ENCODE measurements around the gene ELMO1. TPM values are rescaled to one million over a fixed set of nuclear protein-coding genes. Genes with fewer than 3 reads are reported as not detected.

Gene ELMO1
- total RNA-seq, 2 experiments from 2014 or later, result 129 to 137 TPM

GRCh38 chr7:37452346-37452745 lies 3.7 kb upstream of the ELMO1 start:
- Mint-ChIP-seq H3K4me1 (ENCODE audit: low read depth) (peaks cover 14% of the 10 kb centered on the region), H3K9me3 (no peaks in the 10 kb centered on the region), H3K4me3 (no peak overlapping the region), H3K36me3 (ENCODE audit: low read depth) (peaks cover 8% of the 10 kb centered on the region), H3K27ac (no peak overlapping the region), H3K27me3 (ENCODE audit: low read depth) (no peaks in the 10 kb centered on the region)
- intact Hi-C loops (cut with micrococcal nuclease), result loop anchor here (10.0 kb wide), 1 partner anchor 382 kb away; no protein-coding TSS in a partner anchor
- CTCF ChIA-PET, result interaction anchor here (1.5 to 2.8 kb wide), 2 partner anchors 41 to 43 kb away, joined by 4 to 13 read pairs; no protein-coding TSS in a partner anchor
- DNase-seq, result no peak

DNA sequence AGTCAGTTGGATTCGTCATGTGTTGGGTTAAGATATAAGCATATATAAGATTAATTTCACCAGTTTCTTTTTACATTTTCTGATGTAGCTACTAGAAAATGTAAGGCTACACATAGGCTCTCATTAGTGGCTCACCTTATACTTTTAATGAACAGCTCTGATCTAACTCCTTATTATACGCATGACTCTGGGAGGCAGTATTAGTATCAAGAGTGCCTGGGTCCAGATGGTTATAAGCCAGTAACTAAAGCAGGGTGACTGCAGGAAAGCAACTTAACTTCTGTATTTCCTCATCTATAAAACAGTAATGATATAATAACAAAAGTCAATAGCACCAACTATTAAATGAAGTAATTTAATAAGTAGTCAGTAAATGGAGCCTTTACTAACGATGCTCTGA lies 1.4 kb upstream of the ELMO1 start:
- intact Hi-C loops (cut with micrococcal nuclease), result loop anchor here (10.0 kb wide), 1 partner anchor 385 kb away; no protein-coding TSS in a partner anchor

DNA sequence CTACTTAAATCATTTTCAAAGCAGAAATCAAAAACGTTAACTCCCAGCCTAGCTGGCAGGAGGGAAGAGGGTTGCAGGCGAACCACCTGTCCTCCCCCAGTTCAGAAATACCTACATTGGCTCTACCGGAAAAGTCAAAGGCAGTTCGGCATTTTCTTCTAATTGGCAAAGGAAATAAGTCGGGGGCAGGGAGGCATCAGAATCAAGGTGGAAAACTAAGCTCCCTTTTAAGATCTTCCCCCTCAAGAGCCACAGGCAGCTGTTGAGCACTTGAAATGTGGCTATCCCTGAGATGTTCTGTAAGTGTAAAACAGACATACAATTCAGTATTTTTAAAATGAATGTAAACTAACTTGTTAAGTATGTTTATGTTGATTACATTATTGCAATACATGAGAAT lies 957 bp upstream of the ELMO1 start:
- intact Hi-C loops (cut with micrococcal nuclease), result loop anchor here (1.0 to 10.0 kb wide), 12 partner anchors 17 to 1755 kb away; partner anchors contain the start of genes EEPD1, HERPUD2 and STARD3NL
- Mint-ChIP-seq H3K9me3 (no peaks in the 10 kb centered on the region), H3K4me1 (ENCODE audit: low read depth) (peaks cover 38% of the 10 kb centered on the region), H3K27me3 (ENCODE audit: low read depth) (no peaks in the 10 kb centered on the region), H3K27ac (peak overlapping the region; percentile 95), H3K4me3 (peak overlapping the region; percentile 94), H3K36me3 (ENCODE audit: low read depth) (peaks cover 20% of the 10 kb centered on the region)
- CTCF ChIA-PET, result interaction anchor here (0.6 to 3.9 kb wide), 20 partner anchors 10 to 384 kb away, joined by 3 to 34 read pairs (median 5); no protein-coding TSS in a partner anchor
- no peak for DNase-seq

More for the DNA sequence above, 1.4 kb upstream of the ELMO1 start:
- Mint-ChIP-seq H3K36me3 (ENCODE audit: low read depth) (peaks cover 16% of the 10 kb centered on the region), H3K27me3 (ENCODE audit: low read depth) (no peaks in the 10 kb centered on the region), H3K9me3 (no peaks in the 10 kb centered on the region), H3K27ac (no peak overlapping the region), H3K4me1 (ENCODE audit: low read depth) (peaks cover 34% of the 10 kb centered on the region), H3K4me3 (peak overlapping the region; percentile 16)
- CTCF ChIA-PET, result interaction anchor here (0.6 to 3.9 kb wide), 16 partner anchors 23 to 1009 kb away, joined by 3 to 34 read pairs (median 5); no protein-coding TSS in a partner anchor
- no peak for DNase-seq

GRCh38 chr7:37448011-37448635 lies 541 bp downstream of the ELMO1 start:
- peak; percentile 36 for DNase-seq
- CTCF ChIA-PET, result interaction anchor here (0.6 to 3.9 kb wide), 18 partner anchors 9 to 385 kb away, joined by 3 to 34 read pairs (median 4); no protein-coding TSS in a partner anchor
- H3K36me3 Mint-ChIP-seq (ENCODE audit: low read depth), result peaks cover 26% of the 10 kb centered on the region
- H3K27ac Mint-ChIP-seq, result peak overlapping the region; percentile 95
- H3K27me3 Mint-ChIP-seq (ENCODE audit: low read depth), result no peaks in the 10 kb centered on the region
- H3K4me3 Mint-ChIP-seq, result peak overlapping the region; percentile 94
- H3K4me1 Mint-ChIP-seq (ENCODE audit: low read depth), result peaks cover 52% of the 10 kb centered on the region
- H3K9me3 Mint-ChIP-seq, result no peaks in the 10 kb centered on the region
- intact Hi-C loops (cut with micrococcal nuclease), result loop anchor here (2.0 to 10.0 kb wide), 7 partner anchors 163 to 1753 kb away; partner anchors contain the start of genes EEPD1, HERPUD2 and STARD3NL

DNA sequence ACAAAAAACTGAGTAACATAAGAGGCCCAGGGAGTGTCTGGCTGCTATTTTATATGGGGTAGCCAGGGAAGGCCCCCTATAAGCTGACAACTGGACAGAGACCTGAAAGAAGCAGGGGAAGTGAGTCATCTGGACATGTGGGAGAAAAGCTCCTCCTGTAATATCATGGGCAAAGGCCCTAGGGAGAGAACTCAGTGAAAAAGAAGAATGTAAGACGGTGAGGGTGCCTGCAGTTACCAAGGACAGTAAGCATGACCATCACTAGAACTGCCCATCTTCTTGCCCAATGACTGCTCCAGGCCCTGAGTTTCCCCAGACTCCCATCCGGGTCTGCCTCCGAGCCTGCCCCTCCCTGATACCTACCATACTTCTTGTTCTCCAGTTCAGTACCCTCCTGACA lies 2.3 kb downstream of the ELMO1 start:
- Mint-ChIP-seq H3K4me3 (peak overlapping the region; percentile 94), H3K9me3 (no peaks in the 10 kb centered on the region), H3K36me3 (ENCODE audit: low read depth) (peaks cover 30% of the 10 kb centered on the region), H3K27ac (peak overlapping the region; percentile 95), H3K4me1 (ENCODE audit: low read depth) (peaks cover 69% of the 10 kb centered on the region), H3K27me3 (ENCODE audit: low read depth) (no peaks in the 10 kb centered on the region)
- intact Hi-C loops (cut with micrococcal nuclease), result loop anchor here (1.0 to 10.0 kb wide), 7 partner anchors 36 to 1752 kb away; partner anchors contain the start of genes EEPD1, HERPUD2 and STARD3NL
- CTCF ChIA-PET, result interaction anchor here (1.0 to 3.9 kb wide), 7 partner anchors 10 to 96 kb away, joined by 3 to 34 read pairs (median 6); no protein-coding TSS in a partner anchor
- DNase-seq, result no peak

DNA sequence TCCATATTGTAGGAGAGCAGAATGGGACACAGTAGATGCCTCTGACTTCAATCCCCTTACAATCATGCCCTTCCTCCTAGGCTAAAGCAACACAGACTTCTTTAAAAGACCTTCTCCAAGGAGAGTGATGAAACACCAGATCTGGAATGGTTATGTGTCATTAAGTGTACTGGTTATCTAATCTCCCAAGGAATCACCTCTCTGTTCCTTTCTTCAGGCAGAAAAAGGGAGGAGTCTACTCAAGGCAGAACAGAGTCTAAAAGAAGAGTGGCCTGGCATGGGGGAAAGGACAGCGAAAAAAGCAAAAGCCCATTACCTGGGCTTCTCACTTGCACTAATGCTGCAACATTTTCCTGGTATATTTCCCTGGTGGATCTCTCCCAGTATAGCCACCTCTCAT lies 2.9 kb downstream of the ELMO1 start:
- intact Hi-C loops (cut with micrococcal nuclease), result loop anchor here (1.0 to 10.0 kb wide), 8 partner anchors 35 to 1751 kb away; partner anchors contain the start of genes EEPD1, HERPUD2 and STARD3NL
- no peak for DNase-seq
- CTCF ChIA-PET, result interaction anchor here (1.2 to 2.2 kb wide), 2 partner anchors 91 to 94 kb away, joined by 3 to 10 read pairs; no protein-coding TSS in a partner anchor
- H3K27ac Mint-ChIP-seq, result peak overlapping the region; percentile 95
- no peaks in the 10 kb centered on the region for H3K9me3 Mint-ChIP-seq
- H3K4me3 Mint-ChIP-seq, result no peak overlapping the region
- peaks cover 75% of the 10 kb centered on the region for H3K4me1 Mint-ChIP-seq (ENCODE audit: low read depth)
- H3K27me3 Mint-ChIP-seq (ENCODE audit: low read depth), result no peaks in the 10 kb centered on the region
- H3K36me3 Mint-ChIP-seq (ENCODE audit: low read depth), result peaks cover 30% of the 10 kb centered on the region

DNA sequence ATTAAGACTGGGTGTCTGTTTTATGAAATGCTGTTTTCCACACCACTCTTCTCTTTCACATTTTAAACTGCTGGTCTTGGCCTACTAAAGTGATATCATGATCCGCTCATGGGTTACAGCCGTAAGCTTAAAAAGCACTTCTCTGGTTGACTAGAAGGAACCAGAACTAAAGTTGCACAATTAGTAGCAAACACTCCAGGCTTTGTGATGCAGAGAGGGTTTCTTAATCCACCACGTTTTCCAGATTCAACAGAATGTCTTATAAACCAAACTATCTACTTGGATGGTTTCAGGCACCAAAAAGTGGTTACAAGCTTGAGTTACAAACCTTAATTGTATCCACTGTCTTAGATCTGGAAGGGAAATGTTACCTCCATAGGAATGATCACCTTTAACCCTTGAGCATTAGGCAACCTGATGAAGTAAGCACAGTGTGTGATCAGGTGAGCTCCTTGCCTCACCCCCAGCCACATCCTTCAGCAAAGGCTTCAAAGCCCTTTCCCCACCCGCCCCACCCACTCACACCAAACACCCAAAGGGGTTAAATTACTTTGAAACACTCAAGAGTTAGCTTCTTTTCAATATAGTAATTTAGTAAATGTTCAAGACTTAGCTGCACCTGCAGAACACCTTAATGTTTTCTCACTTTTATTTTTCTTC lies 3.5 kb downstream of the ELMO1 start:
- CTCF ChIA-PET, result interaction anchor here (1.0 to 2.2 kb wide), 3 partner anchors 85 to 94 kb away, joined by 3 to 10 read pairs (median 3); no protein-coding TSS in a partner anchor
- peak overlapping the region; percentile 95 for H3K27ac Mint-ChIP-seq
- H3K27me3 Mint-ChIP-seq (ENCODE audit: low read depth), result no peaks in the 10 kb centered on the region
- DNase-seq, result no peak
- intact Hi-C loops (cut with micrococcal nuclease), result loop anchor here (1.0 to 10.0 kb wide), 6 partner anchors 413 to 1750 kb away; partner anchors contain the start of genes EEPD1, HERPUD2 and STARD3NL
- H3K9me3 Mint-ChIP-seq, result no peaks in the 10 kb centered on the region
- peaks cover 30% of the 10 kb centered on the region for H3K36me3 Mint-ChIP-seq (ENCODE audit: low read depth)
- peaks cover 77% of the 10 kb centered on the region for H3K4me1 Mint-ChIP-seq (ENCODE audit: low read depth)
- no peak overlapping the region for H3K4me3 Mint-ChIP-seq

- CTCF ChIA-PET, result no interaction called here
- Mint-ChIP-seq H3K36me3 (ENCODE audit: low read depth) (peaks cover 31% of the 10 kb centered on the region), H3K9me3 (no peaks in the 10 kb centered on the region), H3K27me3 (ENCODE audit: low read depth) (no peaks in the 10 kb centered on the region), H3K4me3 (no peak overlapping the region), H3K27ac (peak overlapping the region; percentile 78), H3K4me1 (ENCODE audit: low read depth) (peaks cover 83% of the 10 kb centered on the region)
- intact Hi-C loops (cut with micrococcal nuclease), result loop anchor here (10.0 kb wide), 4 partner anchors 839 to 1749 kb away; partner anchors contain the start of genes EEPD1 and HERPUD2
- no peak for DNase-seq
These were observed 5.0 kb downstream of the ELMO1 start for GRCh38 chr7:37443627-37444026.

DNA sequence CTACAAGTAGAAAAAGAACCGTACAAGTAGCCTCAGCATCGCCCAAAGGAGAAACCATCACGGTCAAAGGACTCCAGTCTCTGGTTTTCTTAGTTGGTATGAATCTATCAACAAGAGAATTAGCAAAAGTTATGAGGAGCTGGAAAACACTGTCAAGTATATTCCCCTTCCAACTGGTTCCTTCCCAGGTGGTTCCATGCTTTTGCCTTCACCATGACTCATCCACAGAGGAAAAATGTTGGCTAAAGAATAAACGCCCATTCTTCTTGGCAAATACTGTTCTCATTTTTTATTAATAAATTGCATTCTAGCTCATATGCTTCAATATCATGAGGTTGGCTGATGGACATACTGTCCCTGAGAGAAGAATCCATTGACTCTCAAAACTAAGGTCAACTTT lies 6.4 kb downstream of the ELMO1 start:
- Mint-ChIP-seq H3K36me3 (ENCODE audit: low read depth) (peaks cover 27% of the 10 kb centered on the region), H3K9me3 (no peaks in the 10 kb centered on the region), H3K27me3 (ENCODE audit: low read depth) (no peaks in the 10 kb centered on the region), H3K4me1 (ENCODE audit: low read depth) (peaks cover 89% of the 10 kb centered on the region), H3K27ac (peak overlapping the region; percentile 97), H3K4me3 (no peak overlapping the region)
- CTCF ChIA-PET, result interaction anchor here (1.3 to 2.2 kb wide), 2 partner anchors 32 to 88 kb away, joined by 5 to 8 read pairs; no protein-coding TSS in a partner anchor
- intact Hi-C loops (cut with micrococcal nuclease), result loop anchor here (10.0 kb wide), 4 partner anchors 837 to 1747 kb away; partner anchors contain the start of genes EEPD1 and HERPUD2
- no peak for DNase-seq

- DNase-seq, result no peak
- H3K27me3 Mint-ChIP-seq (ENCODE audit: low read depth), result no peaks in the 10 kb centered on the region
- intact Hi-C loops (cut with micrococcal nuclease), result loop anchor here (10.0 kb wide), 4 partner anchors 837 to 1747 kb away; partner anchors contain the start of genes EEPD1 and HERPUD2
- H3K4me1 Mint-ChIP-seq (ENCODE audit: low read depth), result peaks cover 90% of the 10 kb centered on the region
- peaks cover 27% of the 10 kb centered on the region for H3K36me3 Mint-ChIP-seq (ENCODE audit: low read depth)
- H3K9me3 Mint-ChIP-seq, result no peaks in the 10 kb centered on the region
- CTCF ChIA-PET, result interaction anchor here (1.3 to 2.2 kb wide), 3 partner anchors 12 to 87 kb away, joined by 4 to 8 read pairs (median 5); no protein-coding TSS in a partner anchor
- peak overlapping the region; percentile 97 for H3K27ac Mint-ChIP-seq
- peak overlapping the region; percentile 65 for H3K4me3 Mint-ChIP-seq
These were observed 6.8 kb downstream of the ELMO1 start for GRCh38 chr7:37441816-37442215.

- Mint-ChIP-seq H3K9me3 (no peaks in the 10 kb centered on the region), H3K27ac (peak overlapping the region; percentile 97), H3K4me3 (peak overlapping the region; percentile 65), H3K27me3 (ENCODE audit: low read depth) (no peaks in the 10 kb centered on the region), H3K4me1 (ENCODE audit: low read depth) (peaks cover 90% of the 10 kb centered on the region), H3K36me3 (ENCODE audit: low read depth) (peaks cover 25% of the 10 kb centered on the region)
- CTCF ChIA-PET, result interaction anchor here (0.8 to 2.2 kb wide), 5 partner anchors 11 to 157 kb away, joined by 3 to 8 read pairs (median 4); no protein-coding TSS in a partner anchor
- intact Hi-C loops (cut with micrococcal nuclease), result loop anchor here (10.0 kb wide), 4 partner anchors 837 to 1747 kb away; partner anchors contain the start of genes EEPD1 and HERPUD2
- no peak for DNase-seq
These were observed 7.3 kb downstream of the ELMO1 start for GRCh38 chr7:37441386-37441760.
